Endothelial cell of umbilical vein (primary cell): ENCODE measurements around the gene CADM4. TPM values are rescaled to one million over a fixed set of nuclear protein-coding genes. Genes with fewer than 3 reads are reported as not detected.

Experiments
- BruUV-seq: library from RNA; stranded (reverse); fragments of 400-500 nt; replicated peaks from 2 replicates; lab custom pipeline; 2021; lab: Mats Ljungman, UMichigan
- CTCF ChIA-PET: fragments of 300-600, 350-600 bp; sonication (Branson Sonifier 250); formaldehyde crosslinking; loops from one replicate; lab custom pipeline; 2021; ENCODE audit warnings: antibody characterized with exemption, inconsistent platforms; lab: Charles Lee
- POLR2A ChIA-PET: fragments of 300-600, 350-600 bp; sonication (Branson Sonifier 250); formaldehyde crosslinking; loops from one replicate; lab custom pipeline; 2021; ENCODE audit warnings: antibody characterized with exemption, inconsistent platforms; lab: Charles Lee
- DNase-seq: peaks from one replicate; pipeline ENCODE4 v3.0.0-alpha.2; 2011; ENCODE audit warnings: low read depth, low spot score
- FAIRE-seq: peaks from 2 replicates; lab custom pipeline; 2011; peaks lifted over from hg19 to GRCh38; lab: Jason Lieb, UNC
- H2AFZ ChIP-seq: 2 replicates; pipeline ENCODE4 v1.6.0; 2012; ENCODE audit warnings: low read depth, low read length, control low read depth, inconsistent platforms
- H3K27ac ChIP-seq: 2 replicates; pipeline ENCODE4 v1.5.1; 2011; ENCODE audit warnings: low read depth, mild to moderate bottlenecking, control low read depth, low read length, moderate library complexity; ENCODE audit not compliant: insufficient read depth
- H3K27me3 ChIP-seq, 2 experiments: 2 replicates each; pipeline versions ENCODE4 v1.6.0 to v1.6.1; 2011; ENCODE audit warnings: low read length in 2 of 2, mixed read lengths in 1 of 2; ENCODE audit not compliant: control insufficient read depth in 2 of 2, insufficient read depth in 2 of 2
- H3K36me3 ChIP-seq, 2 experiments: 2 replicates in 1 of 2; 3 replicates in 1 of 2; pipeline ENCODE4 v1.5.1; 2011; ENCODE audit warnings: low read length in 2 of 2, mild to moderate bottlenecking in 1 of 2, moderate library complexity in 1 of 2; ENCODE audit not compliant: control insufficient read depth in 2 of 2, insufficient read depth in 2 of 2; ENCODE audit errors: extremely low read depth in 1 of 2
- H3K4me1 ChIP-seq: 3 replicates; pipeline ENCODE4 v1.5.1; 2011; ENCODE audit warnings: mild to moderate bottlenecking, low read length; ENCODE audit not compliant: control insufficient read depth, insufficient read depth; ENCODE audit errors: extremely low read depth
- H3K4me2 ChIP-seq: 2 replicates; pipeline ENCODE4 v1.6.1; 2011; ENCODE audit warnings: low read length, control low read depth, mixed read lengths; ENCODE audit not compliant: insufficient read depth
- H3K4me3 ChIP-seq, 3 experiments: fragments of 200-600 bp in 1 of 3; sonication (generic), shearing (Covaris generic) in 1 of 3; replicated peaks in 1 of 3; 2 replicates each; pipeline ENCODE4 v1.5.1; 2011 to 2016; ENCODE audit warnings: control low read depth in 3 of 3, low read length in 3 of 3, mild to moderate bottlenecking in 2 of 3, inconsistent platforms in 1 of 3, low read depth in 1 of 3, moderate library complexity in 1 of 3; ENCODE audit not compliant: insufficient read depth in 1 of 3
- H3K79me2 ChIP-seq: 2 replicates; pipeline ENCODE4 v1.6.0; 2012; ENCODE audit warnings: low read length, inconsistent platforms; ENCODE audit not compliant: control insufficient read depth, insufficient read depth
- H3K9ac ChIP-seq: replicated peaks from 2 replicates; pipeline ENCODE3; 2011; ENCODE audit warnings: low read length, control low read depth; ENCODE audit not compliant: insufficient read depth; ENCODE audit errors: extremely low read depth
- H3K9me1 ChIP-seq: replicated peaks from 3 replicates; pipeline ENCODE4 v1.6.0; 2011; ENCODE audit warnings: mild to moderate bottlenecking, low read length; ENCODE audit not compliant: control insufficient read depth, insufficient read depth; ENCODE audit errors: extremely low read depth
- H3K9me3 ChIP-seq: replicated peaks from 2 replicates; pipeline ENCODE4 v1.5.1; 2012; ENCODE audit warnings: low read length, inconsistent platforms; ENCODE audit not compliant: control insufficient read depth, insufficient read depth
- H4K20me1 ChIP-seq: replicated peaks from 2 replicates; pipeline ENCODE3; 2011; ENCODE audit warnings: mild to moderate bottlenecking, low read length; ENCODE audit not compliant: control insufficient read depth, insufficient read depth; ENCODE audit errors: extremely low read depth
- CTCF ChIP-seq, 2 donors: IDR thresholded peaks; 1 replicate in 1 of 2; 2 replicates in 1 of 2; pipeline ENCODE4 v1.5.1; 2011; ENCODE audit warnings: low read length in 2 of 2, mild to moderate bottlenecking in 2 of 2, moderate library complexity in 2 of 2, control low read depth in 1 of 2, inconsistent platforms in 1 of 2, low read depth in 1 of 2; ENCODE audit not compliant: insufficient read depth in 1 of 2; ENCODE audit errors: extremely low read depth in 1 of 2
- EZH2 ChIP-seq: IDR thresholded peaks from 2 replicates; pipeline ENCODE4 v1.6.1; 2012; ENCODE audit warnings: borderline replicate concordance, low read depth, mild to moderate bottlenecking, moderate library complexity, low read length, inconsistent platforms; ENCODE audit not compliant: severe bottlenecking
- FOS ChIP-seq: IDR thresholded peaks from 2 replicates; pipeline ENCODE4 v1.6.1; 2011; ENCODE audit warnings: mild to moderate bottlenecking, low read length, moderate library complexity, borderline replicate concordance; ENCODE audit not compliant: insufficient read depth
- GATA2 ChIP-seq: IDR thresholded peaks from 2 replicates; pipeline ENCODE4 v1.7.0; 2011; ENCODE audit warnings: low read depth, mild to moderate bottlenecking, moderate library complexity, mixed read lengths, low read length; ENCODE audit not compliant: insufficient read length, insufficient read depth
- JUN ChIP-seq: IDR thresholded peaks from 2 replicates; pipeline ENCODE4 v1.6.1; 2011; ENCODE audit warnings: borderline replicate concordance, low read depth; ENCODE audit not compliant: insufficient read length, insufficient read depth
- MAX ChIP-seq: IDR thresholded peaks from 2 replicates; pipeline ENCODE4 v1.6.1; 2011; ENCODE audit not compliant: insufficient read depth, insufficient read length
- MYC ChIP-seq: IDR thresholded peaks from one replicate; pipeline ENCODE4 v1.6.1; 2011; ENCODE audit warnings: mild to moderate bottlenecking, low read depth, low read length
- POLR2A ChIP-seq: IDR thresholded peaks from 2 replicates; pipeline ENCODE4 v1.6.1; 2012; ENCODE audit warnings: low read depth, mild to moderate bottlenecking, control low read depth, low read length
- POLR2AphosphoS5 ChIP-seq: IDR thresholded peaks from 2 replicates; pipeline ENCODE4 v1.6.1; 2012; ENCODE audit warnings: low read depth, mild to moderate bottlenecking, control low read depth, low read length, moderate library complexity; ENCODE audit not compliant: insufficient read depth
- dilution Hi-C: fragments of 300-500 bp; cut with MboI; formaldehyde crosslinking; loops from one replicate; pipeline ENCODE4 v1.15.0; 2019; ENCODE audit warnings: low sequenced_read_pairs; ENCODE audit not compliant: extremely low pct_ligation_motif_present
- intact Hi-C: fragments of 100-400 bp; cut with micrococcal nuclease; formaldehyde crosslinking; loops from one replicate; pipeline ENCODE4 v1.10.0; 2022
- polyA plus RNA-seq, 4 experiments: library from polyadenylated mRNA; depleted of rRNA in 3 of 4; stranded (reverse) in 3 of 4; unstranded in 1 of 4; fragments of >200 nt; gene quantifications; 2 replicates each; pipeline versions ENCODE4 v1.2.1 to v1.2.3, GENCODE V29; 2011 to 2012; ENCODE audit warnings: missing spikeins in 1 of 4
- total RNA-seq: library from RNA; stranded (reverse); gene quantifications from 2 replicates; pipeline ENCODE4 v1.2.3, GENCODE V29; 2021

Gene CADM4
- total and polyA plus RNA-seq, 2 donors (not counting 3 experiments of a cell fraction or from before 2014, with no cell fraction given), result 5.0 to 7.5 TPM

- TF ChIP-seq JUN, result no peak
- TF ChIP-seq POLR2AphosphoS5, result no peak
- no peak for TF ChIP-seq MAX
- TF ChIP-seq CTCF (IDR thresholded peaks at IDR 0.05; ENCODE audit: extremely low read depth in 1 of 2, insufficient read depth in 1 of 2, low read depth in 1 of 2, low read length in 2 of 2), result no peak
- no peak for TF ChIP-seq EZH2
- TF ChIP-seq MYC, result no peak
- TF ChIP-seq FOS, result no peak
- no peak for TF ChIP-seq GATA2
- no peak for TF ChIP-seq POLR2A
- intact Hi-C loops (no loop called here), dilution Hi-C loops (no loop called here)
- no peak overlapping the region for H3K9ac ChIP-seq
- CTCF ChIA-PET, result interaction anchor here (1.6 kb wide), 1 partner anchor 12 kb away, joined by 8 read pairs; no protein-coding TSS in a partner anchor
- DNase-seq (no peak), FAIRE-seq (no peak)
- H4K20me1 ChIP-seq, result no peaks in the 10 kb centered on the region
- H3K9me1 ChIP-seq, result no peaks in the 10 kb centered on the region
- peaks cover 7% of the 10 kb centered on the region for H3K4me1 ChIP-seq
- peaks cover 15 to 25% of the 10 kb centered on the region in 2 experiments for H3K27me3 ChIP-seq
- H3K36me3 ChIP-seq, result no peaks in the 10 kb centered on the region
- no peaks in the 10 kb centered on the region for H3K79me2 ChIP-seq
- H2AFZ ChIP-seq, result peak overlapping the region; percentile 97
- POLR2A ChIA-PET, result no interaction called here
- BruUV-seq, result no TSS peak
- H3K4me3 ChIP-seq, result peak overlapping the region in 1 of 3 experiments; percentile 49
- H3K27ac ChIP-seq, result no peak overlapping the region
- no peaks in the 10 kb centered on the region for H3K9me3 ChIP-seq
- peak overlapping the region; percentile 41 for H3K4me2 ChIP-seq
These were observed 741 bp upstream of the CADM4 start for GRCh38 chr19:43640424-43640757.
